ENCODE measurements around the gene ATP11C.
"Not testable (repeated sequence)": the region's sequence is repeated elsewhere in the genome, so short reads cannot be mapped to it uniquely, and the experiment has no call there.

The ATP11C gene

DNA sequence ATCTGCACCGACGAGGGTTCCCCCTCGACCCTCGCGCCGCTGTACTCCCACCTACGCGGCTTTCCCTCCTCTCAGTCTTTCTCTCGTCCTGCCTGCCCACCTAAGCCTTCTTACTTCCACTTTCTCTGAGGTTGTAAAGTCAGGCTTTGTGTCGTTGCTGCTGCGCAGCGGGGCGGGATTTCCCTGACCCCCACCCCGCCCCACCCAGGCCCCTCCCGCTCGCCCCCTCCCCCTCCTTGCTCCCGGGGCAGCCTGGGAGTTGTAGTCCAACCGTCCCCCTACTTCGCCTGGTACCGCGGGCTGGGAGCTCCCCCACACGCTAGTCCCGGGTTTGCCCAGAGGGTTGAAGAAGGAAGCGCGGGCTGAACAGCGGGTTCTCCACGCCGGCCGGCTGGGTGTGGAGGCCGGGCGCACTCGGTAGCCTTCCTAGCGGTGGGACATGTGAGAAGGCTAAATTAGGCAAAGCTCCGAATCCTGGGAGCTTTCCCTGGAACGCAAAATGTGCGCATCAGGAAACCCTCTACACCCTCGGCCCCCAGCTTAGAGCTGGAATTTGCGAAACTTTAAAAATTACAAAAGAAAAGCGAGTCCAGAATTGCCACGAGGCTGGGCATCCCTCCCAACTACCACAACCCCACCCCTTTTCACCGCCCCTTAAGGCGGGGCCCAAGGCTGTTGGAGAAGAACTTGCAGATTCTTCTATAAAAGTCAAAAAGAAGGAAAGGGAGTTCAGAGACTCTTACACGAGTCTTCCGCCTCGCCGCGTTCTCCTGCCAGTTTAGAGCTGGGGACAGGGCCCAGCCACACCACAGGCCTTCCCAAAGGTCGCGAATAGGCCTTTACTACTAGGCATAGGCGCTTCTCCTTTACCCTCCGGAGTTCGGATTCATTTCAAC, at the start of gene ATP11C:
Gene ATP11C (minus strand): TSS at position 153 of the 896 bp plus-strand sequence. CDS start 1,011 bp downstream, outside the sequence.
- peak; percentile 58 to 74 (median 69) for DNase-seq (ENCODE audit: low read depth in 3 of 3)

DNA sequence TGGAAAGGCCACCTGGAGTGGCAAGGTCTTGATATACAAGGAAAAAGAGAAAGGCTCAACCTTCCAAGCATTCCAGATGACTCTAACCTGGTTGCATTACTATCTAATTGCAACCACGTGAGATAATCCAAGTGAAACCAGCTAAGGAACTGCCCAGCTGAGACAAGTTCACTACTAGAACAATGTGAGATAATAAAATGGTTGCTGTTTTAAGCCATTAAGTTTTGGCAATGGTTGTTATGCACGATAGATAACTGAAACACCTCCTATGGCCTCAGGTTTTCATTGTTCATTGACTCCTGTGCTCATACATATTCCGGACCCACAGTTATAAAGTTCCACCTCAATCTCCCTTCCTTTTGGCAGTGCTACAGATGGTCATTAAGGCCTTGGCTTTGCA, 41.6 kb upstream of the ATP11C start:
- no peak for DNase-seq (ENCODE audit: low read depth in 3 of 3)

DNA sequence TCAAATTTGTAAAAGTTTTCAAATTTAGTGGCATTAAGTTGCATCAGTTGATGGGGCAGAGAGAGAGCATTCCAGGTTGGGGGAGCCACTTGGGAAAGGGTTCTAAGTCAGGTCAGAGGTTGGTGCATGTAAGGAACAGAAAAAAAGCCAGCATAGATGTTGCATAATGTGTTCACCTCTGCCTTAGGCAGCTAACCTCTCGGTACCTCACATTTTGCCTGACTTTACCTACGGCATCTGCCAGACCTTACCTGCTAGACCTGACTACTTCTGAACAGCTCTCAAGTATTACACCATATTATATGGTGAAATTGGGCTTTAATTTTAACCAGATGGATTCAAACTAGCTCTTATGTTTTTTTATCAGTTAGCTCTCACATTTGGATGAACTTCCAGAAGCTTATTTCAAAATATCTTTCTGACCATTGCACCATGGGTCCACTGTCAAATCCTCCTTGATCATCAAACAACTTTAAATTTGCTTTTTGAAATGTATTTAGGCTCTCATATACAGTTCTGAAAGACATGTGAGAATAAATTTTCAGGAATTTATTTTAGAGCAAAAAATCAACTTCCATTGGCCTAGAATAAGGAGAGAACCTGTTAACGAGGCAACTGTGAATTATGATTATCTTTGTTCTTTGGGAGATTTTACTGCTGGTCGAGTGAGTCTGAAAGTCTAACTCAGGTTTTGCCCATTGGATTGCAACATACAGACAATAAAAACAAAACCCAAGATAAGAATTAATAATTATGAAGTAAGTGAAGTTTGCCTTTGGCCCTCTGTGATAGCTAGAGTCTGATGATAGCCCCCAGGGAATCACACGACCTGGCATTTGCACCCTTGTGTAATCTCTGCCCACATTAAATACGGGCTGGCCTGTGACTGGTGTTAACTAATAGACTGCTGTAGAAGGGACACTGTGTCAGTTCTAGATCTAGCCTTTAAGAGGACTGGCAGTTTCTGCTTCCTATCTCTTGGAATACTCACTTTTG, 40.1 kb upstream of the ATP11C start:
- DNase-seq (ENCODE audit: low read depth in 3 of 3), result no peak

DNA sequence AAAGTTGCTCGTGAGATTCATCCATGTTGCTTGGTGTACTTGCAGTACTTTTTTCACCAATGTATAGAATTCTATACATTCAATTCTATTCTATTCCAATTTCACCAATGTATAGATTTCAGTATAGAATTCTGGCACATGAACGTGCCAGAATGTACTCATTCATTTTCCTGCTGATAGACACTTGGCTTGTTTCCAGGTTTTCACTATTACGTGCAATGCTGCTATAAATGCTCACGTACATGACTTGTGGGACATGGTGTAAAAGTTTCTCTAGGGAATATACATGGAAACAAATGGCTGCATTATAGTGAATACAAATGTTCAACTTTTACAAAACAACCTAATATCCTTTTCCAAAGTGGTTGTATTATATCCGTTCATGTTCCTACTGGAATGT, 39.3 kb upstream of the ATP11C start:
- DNase-seq (ENCODE audit: low read depth in 3 of 3), result no peak

DNA sequence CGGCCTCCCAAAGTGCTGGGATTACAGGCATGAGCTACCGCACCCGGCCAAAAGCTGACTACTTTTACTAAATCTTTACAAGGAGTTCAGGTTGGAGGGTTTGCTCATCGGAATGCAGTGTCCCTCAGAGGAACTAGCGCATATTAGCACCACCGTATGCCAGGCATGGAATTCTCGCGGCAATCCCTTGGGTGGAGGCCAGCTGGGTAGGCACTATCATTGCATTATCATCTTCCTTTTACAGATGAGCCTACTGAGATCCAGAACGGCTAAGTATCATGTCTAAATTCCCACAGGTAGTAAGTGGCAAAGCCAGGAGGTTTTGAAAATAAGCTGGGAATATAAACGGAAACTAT, 38.5 kb upstream of the ATP11C start:
- no peak for DNase-seq (ENCODE audit: low read depth in 3 of 3)

DNA sequence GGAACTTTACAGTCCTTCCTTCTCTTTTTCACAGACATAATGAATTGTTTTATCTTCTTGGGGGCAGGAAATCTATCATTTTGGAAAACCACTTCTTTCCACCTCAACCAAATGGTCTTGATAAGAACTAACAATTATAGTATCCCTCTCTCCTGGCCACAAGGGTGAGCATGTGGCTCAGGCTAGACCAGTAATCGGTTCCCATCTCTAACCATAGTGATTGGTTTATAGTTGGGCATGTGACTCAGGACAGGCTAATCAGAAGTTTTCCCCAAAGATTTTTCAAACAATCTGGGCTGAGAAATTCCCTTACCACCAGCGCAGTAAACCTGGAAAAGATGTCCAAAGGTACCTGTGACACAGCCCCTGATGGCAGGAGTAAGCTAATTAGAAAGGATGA, 36.4 kb upstream of the ATP11C start:
- no peak for DNase-seq (ENCODE audit: low read depth in 3 of 3)

DNA sequence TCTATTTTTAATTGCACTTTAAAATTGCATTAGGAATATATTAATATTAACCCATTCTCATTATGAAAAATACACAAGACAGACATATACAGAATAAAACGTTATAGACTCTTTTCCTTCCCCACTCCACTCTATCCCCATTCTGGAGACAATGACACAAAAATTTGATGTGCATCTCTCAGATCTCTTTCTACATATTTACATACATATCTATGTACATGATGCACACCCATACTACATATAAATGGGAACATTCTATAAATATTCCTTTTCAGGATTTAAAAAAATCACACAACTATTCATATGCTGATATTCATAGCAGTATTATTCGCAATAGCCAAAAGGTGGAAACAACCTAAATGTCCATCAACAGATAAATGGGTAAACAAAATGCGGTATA, 34.9 kb upstream of the ATP11C start:
- no peak for DNase-seq (ENCODE audit: low read depth in 3 of 3)

DNA sequence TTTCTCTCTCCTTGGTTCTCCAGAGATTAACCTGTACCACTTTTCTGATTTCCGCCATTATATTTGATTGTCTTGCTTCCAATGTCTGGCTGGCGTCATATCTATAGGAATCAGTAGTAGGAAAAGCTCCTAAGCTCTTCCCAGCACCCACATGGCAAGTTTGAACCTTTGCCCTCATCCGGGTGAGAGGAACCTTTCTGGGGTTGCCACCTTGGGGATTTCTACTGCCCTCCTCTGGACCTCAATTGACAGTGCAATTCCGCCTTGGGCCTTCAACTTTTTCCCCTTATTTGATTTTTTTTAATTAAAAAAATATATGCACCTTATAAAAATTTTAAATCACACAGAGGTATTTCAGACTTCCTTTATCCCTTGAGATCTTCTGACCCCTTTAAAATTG, 34.4 kb upstream of the ATP11C start:
- DNase-seq (ENCODE audit: low read depth in 3 of 3), result no peak

DNA sequence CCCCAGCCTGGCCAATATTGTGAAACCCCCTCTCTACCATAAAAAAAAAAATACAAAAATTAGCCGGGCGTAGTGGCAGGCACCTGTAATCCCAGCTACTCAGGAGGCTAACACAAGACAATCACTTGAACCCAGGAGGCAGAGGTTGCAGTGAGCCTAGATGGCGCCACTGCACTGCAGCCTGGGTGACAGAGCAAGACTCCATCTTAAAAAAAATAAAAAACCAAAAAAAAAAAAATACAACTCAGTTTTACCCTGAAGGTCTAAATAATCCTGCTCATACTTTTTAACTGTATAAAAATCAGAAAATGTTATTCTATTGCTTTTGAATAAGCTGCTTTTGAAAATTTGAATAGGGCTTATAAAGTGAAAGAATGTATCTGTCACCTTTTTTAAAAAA, 33.3 kb upstream of the ATP11C start:
- not testable (repeated sequence) for DNase-seq (ENCODE audit: low read depth in 3 of 3)

DNA sequence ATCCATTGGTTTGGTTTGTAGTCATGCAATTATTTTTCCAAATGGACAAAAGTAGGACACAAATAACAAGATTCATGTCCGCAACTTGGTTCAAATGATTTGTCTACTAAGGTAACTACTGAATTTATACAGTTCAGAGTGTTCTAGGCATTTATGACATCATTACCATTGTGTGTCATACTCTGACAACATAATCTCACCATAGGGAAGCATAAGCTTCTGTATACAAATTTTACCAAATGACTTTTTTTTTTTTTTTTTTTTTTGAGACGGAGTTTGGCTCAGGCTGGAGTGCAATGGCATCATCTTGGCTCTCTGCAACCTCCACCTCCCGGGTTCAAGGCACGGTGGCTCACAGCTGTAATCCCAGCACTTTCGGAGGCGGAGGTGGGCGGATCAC, 32.6 kb upstream of the ATP11C start, which contains the start of gene CXorf66:
Gene CXorf66 (minus strand): TSS at position 101 of the 400 bp plus-strand sequence. CDS start 25 bp downstream, at position 76.
- DNase-seq (ENCODE audit: low read depth in 3 of 3), result no peak

DNA sequence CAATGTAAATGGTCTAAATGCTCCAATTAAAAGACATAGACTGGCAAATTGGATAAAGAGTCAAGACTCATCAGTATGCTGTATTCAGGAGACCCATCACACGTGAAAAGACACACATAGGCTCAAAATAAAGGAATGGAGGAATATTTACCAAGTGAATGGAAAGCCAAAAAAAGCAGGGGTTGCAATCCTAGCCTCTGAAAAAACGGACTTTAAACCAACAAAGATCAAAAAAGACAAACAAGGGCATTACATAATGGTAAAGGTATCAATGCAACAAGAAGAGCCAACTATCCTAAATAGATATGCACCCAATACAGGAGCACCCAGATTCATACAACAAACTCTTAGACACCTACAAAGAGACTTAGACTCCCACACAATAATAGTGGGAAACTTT, 28.2 kb upstream of the ATP11C start:
- DNase-seq (ENCODE audit: low read depth in 3 of 3), result not testable (repeated sequence)

DNA sequence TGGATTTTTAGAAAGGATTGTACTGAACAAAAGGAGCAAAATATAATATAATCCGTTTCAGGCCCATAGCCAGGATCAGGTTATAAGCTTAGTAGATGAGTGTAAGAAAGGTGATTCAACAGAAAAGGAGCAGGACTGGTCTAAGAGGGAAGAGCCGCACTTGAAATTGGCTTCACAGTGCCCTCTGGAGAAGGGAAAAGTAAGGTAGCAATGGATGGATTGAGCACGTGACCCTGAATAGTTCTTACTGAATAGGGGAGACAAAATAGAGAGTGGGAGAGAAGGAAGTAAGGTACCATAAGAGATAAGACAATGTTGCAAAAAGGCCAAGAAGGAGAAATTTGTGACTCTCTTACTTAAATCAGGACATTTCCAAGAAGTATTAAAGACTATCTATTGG, 16.9 kb upstream of the ATP11C start:
- DNase-seq (ENCODE audit: low read depth in 3 of 3), result no peak

DNA sequence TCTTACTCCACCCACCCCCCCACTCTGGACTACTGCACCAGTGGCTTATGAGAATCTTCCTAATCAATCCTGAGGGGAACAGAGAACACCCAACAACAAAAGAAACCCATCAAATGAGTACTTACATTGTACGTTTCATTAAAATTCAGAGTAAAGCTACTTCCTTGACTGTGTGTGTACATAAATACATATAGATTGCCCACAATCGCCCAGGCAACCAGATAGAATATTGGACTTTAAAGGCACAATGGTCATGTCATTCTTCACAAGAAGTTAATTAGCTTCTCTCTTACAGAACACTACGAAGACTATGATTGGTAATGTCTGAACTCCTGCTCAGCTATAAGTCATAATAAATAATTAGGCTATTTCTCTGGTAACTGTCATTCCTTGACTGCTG, 12.2 kb upstream of the ATP11C start:
- no peak for DNase-seq (ENCODE audit: low read depth in 3 of 3)

DNA sequence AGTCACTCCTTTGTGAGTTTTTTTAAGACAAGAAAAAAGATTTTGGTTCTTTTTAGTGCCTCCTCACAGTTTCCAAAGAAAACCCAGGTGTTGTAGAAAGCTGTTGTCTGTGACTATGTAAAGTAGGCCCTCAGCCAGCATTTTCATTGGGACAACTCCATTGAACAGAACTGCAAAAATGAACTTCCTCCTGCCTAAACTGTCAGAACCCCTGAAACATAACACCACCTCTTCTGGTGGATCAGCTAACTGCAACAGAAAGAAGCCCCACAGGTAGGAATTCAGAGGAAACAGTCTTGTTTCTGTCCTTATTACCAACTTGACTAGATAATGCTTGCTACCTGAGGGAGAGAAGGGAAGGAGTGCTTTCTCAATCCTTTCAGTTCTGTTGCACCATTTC, 3.4 kb upstream of the ATP11C start:
- no peak for DNase-seq (ENCODE audit: low read depth in 3 of 3)

DNA sequence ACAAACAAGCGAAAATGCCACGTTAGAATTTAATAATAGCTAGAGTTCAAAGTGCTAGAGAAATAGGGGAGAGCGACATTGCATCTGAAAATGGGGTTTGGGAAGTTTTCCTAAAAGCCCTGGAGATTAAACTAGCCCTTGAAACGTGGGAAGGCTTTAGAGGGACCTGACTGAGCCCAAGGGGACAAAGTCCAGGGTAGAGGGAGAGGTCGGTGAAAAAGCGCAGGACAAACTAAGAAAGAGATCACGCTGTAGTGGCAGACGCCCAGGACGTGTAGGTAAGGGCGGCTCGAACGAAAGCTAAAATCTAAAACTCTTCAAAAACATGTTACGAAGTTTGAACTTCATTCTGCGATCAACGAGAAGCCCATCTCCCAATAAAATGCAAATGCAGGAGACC, 1.1 kb upstream of the ATP11C start:
- no peak for DNase-seq (ENCODE audit: low read depth in 3 of 3)

DNA sequence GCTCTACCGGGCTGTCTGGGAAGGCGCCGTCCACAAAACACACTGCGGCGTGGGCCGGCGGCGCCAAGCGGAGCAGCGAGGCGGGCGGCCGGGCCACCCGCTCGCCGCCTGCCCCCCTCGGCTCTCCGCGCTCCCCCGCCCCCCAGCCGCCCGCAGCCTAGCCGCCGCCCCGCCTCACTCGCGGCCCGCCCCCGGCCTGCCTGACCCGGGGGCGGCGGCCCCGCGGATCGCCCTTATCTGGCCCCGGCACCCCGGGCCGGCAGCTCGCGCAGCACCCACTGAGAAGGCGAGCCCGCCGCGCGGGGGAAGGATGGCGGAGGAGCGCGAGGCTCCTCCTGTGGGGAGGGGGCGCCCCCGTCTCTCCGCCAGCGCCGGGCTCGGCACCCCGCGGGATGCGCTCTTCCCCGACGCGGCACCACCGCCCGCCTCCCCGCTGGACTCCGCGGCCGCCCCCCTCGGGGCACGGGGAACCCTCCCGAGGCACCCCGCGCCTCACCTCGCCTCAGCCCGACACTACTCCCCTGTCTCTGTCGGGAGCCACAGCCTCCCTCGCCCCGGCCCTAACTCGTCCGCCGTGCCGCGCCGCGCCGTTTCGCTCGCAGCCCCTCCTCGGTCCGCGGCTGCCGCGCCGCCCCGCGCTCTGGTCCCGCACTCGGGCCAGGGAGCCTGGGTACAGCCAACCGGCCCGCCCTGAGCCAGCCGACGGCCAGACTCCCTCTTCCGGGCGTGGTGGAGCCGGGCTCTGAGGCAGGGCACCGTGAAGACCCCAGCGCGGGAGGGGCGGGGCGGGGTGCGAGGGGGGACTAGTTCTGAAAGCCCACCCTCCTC, 566 bp downstream of the ATP11C start:
- peak in 2 of 3 experiments; percentile 11 to 22 for DNase-seq (ENCODE audit: low read depth in 3 of 3)

DNA sequence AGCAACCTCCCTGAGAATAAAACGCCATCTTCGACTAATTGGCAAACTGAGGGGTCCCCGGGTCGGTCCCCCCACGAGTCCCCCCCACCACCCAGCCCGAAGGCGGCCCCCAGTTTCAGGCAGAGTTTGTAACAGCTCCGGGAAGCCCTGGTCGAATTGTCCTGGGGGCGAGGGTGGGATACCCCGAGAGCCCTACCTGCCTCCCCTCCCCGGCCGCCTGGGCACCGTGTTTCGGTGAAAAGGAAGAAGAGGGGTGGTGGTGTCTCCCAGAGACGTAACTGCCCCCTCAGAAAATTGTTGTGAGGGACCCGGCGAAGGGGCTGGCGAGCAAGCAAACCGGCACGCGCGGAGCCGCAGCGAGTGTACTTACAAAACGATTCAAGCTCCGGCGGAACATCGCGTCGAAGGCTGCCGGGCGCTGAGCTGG, 1.2 kb downstream of the ATP11C start:
- DNase-seq (ENCODE audit: low read depth in 3 of 3), result peak in 1 of 3 experiments; percentile 10

DNA sequence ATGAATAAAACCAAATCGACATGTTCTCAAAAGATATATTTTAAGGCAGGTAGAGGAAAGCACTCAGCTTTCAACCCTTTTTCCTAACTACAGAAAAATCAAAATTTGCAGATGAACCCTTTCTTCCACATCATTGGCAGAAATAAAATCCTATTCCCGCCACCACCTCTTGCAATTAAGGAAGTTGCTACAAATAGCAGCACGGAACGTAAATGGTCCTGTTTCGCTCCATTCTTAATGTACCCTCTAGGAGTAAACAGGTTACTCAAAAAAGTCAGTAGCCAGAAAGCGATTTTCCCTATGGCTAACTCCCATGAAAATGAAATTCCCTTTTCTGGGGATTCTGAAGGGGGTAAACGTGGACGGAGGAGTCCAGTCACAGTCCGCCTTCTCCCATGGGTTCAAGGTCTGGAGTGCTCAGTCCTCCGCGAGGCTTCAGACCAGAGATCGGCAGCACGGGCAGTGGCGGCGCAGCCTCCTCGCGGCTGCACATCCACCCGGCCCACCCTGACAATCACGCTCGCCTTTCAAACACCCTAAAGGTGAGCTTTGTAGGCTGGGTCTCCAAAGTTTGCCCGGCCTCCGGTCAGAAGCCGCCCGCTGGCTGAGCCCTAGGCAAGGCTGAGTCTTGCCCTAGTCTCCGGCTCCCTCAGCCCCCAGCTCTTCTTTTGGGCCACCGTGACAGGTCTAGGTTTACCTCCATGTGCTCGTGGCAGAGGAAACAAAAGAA, 1.8 kb downstream of the ATP11C start:
- DNase-seq (ENCODE audit: low read depth in 3 of 3), result no peak

DNA sequence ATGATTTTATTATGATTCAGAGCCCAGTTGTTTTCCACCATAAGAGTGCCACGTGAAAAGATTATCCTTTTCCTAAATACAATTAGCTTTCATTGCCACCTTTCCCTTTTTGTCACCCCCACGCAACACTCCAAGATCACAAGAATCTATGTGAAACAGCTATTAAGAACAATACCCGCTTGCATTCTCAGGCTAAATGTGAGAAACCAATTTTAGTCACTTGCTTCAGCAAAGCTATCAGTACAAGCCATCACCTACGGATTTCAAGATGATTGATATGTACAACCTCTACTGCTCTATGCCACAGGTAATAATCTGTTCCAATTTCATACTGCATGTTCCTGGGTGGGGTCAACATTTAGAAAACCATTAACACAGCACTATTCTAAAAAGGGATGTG, 2.5 kb downstream of the ATP11C start:
- no peak for DNase-seq (ENCODE audit: low read depth in 3 of 3)

DNA sequence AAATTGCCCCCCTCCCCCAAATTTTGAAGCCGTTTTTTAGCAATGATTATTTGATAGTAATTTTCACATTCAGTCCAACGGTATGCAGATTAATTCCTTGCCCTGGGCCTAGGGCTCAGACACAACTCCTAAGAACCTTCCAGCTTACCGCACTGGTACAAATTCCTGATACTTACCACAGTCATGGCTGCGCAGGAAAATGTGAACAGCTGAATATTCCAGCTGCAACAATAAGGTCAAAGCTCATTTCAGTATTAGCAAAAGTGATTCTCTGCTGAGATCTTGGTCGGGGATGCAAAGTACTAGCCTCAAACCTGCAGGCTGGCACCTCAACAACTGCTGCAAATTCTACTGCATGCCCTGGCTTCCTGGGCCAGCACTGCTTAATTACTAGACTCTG, 3.0 kb downstream of the ATP11C start:
- no peak for DNase-seq (ENCODE audit: low read depth in 3 of 3)

DNA sequence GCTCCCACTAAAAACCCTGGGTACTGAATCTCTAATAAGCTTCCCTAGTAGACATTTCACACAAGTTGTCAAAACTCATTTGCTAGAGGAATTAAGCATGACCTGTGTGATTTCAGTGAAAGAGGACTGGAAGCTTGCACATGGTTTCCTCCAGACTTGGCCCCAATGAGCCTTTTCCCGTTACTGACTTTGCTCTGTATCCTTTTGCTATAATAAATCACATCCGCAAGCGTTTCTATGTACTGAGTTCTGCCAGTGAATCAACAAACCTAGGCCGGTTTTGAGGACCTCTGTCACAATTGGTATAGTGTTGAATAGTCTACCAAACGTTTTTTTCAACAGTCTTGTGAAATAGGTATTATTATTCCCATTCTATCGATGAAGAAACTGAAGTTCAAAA, 8.2 kb downstream of the ATP11C start:
- DNase-seq (ENCODE audit: low read depth in 3 of 3), result no peak
